Endodermal cell (in vitro differentiated cells): ENCODE results near the gene PDK2. TPM values are rescaled to one million over a fixed set of nuclear protein-coding genes. Genes with fewer than 3 reads are reported as not detected.

Experiments used
- DNase-seq: peaks from one replicate; pipeline ENCODE4 v3.0.0-alpha.2; 2017
- H3K27ac ChIP-seq: 2 replicates; pipeline ENCODE4 v1.5.1; 2013; ENCODE audit warnings: mild to moderate bottlenecking, low read depth, low read length, moderate library complexity
- H3K27me3 ChIP-seq: 2 replicates; pipeline ENCODE4 v1.6.1; 2013; ENCODE audit warnings: mild to moderate bottlenecking, low read length, moderate library complexity; ENCODE audit not compliant: insufficient read depth, control insufficient read depth, poor library complexity, severe bottlenecking
- H3K36me3 ChIP-seq: 2 replicates; pipeline ENCODE4 v1.7.0; 2013; ENCODE audit warnings: mild to moderate bottlenecking, low read length, moderate library complexity; ENCODE audit not compliant: control insufficient read depth, insufficient read depth
- H3K4me1 ChIP-seq: one replicate; pipeline ENCODE4 v1.7.0; 2013; ENCODE audit warnings: low read length; ENCODE audit not compliant: control insufficient read depth, insufficient read depth
- H3K4me3 ChIP-seq: 2 replicates; pipeline ENCODE4 v1.5.1; 2013; ENCODE audit warnings: mild to moderate bottlenecking, low read length, moderate library complexity
- H3K9ac ChIP-seq: 2 replicates; pipeline ENCODE4 v1.6.1; 2013; ENCODE audit warnings: mild to moderate bottlenecking, low read length, moderate library complexity; ENCODE audit not compliant: poor library complexity, severe bottlenecking; ENCODE audit errors: extremely low read depth
- H3K9me3 ChIP-seq: 2 replicates; pipeline ENCODE4 v1.6.1; 2013; ENCODE audit warnings: mild to moderate bottlenecking, low read length, moderate library complexity; ENCODE audit not compliant: control insufficient read depth
- H3K27ac Mint-ChIP-seq: 2 replicates; pipeline ENCODE4 v1.8.0; 2020; ENCODE audit warnings: mixed read lengths
- H3K27me3 Mint-ChIP-seq: 2 replicates; pipeline ENCODE4 v1.8.0; 2021; ENCODE audit warnings: mild to moderate bottlenecking, mixed read lengths; ENCODE audit not compliant: insufficient read depth
- H3K36me3 Mint-ChIP-seq: 2 replicates; pipeline ENCODE4 v1.8.0; 2020; ENCODE audit warnings: low read depth, mixed read lengths
- H3K4me1 Mint-ChIP-seq: 2 replicates; pipeline ENCODE4 v1.8.0; 2020; ENCODE audit warnings: mixed read lengths
- H3K4me3 Mint-ChIP-seq: 2 replicates; pipeline ENCODE4 v1.8.0; 2020; ENCODE audit warnings: mild to moderate bottlenecking, moderate library complexity, mixed read lengths
- H3K9me3 Mint-ChIP-seq: 2 replicates; pipeline ENCODE4 v1.8.0; 2020; ENCODE audit warnings: mild to moderate bottlenecking, mixed read lengths
- WGBS, 2 experiments: methylation state at CpG; one replicate each; pipeline versions ENCODE4 v1.1.5 to v1.1.7; 2013; ENCODE audit warnings: missing lambda C conversion rate in 2 of 2, mixed read lengths in 1 of 2; ENCODE audit not compliant: insufficient coverage in 1 of 2, insufficient read length in 1 of 2; 5-methylcytosine and 5-hydroxymethylcytosine counted together
- total RNA-seq, 2 donors: library from RNA; stranded (reverse); fragmentation: NEBNext Ultra II Directional in 1 of 2; extraction: Animal tissue kit (Norgen Biotek cat#: 25700) in 1 of 2; gene quantifications; 2 replicates in 1 of 2; 3 replicates in 1 of 2; pipeline ENCODE4 v1.2.1, GENCODE V29; 2021
- TF ChIP-seq, protein P1 (sequence below): fragments of 200-600 bp; sonication (generic); conservative IDR thresholded peaks from 2 replicates; pipeline ENCODE4 v1.5.0; 2021; ENCODE audit warnings: antibody characterized with exemption, mild to moderate bottlenecking

PDK2 gene
- total RNA-seq, 2 donors from 2014 or later = 23.0 to 24.2 TPM

DNA sequence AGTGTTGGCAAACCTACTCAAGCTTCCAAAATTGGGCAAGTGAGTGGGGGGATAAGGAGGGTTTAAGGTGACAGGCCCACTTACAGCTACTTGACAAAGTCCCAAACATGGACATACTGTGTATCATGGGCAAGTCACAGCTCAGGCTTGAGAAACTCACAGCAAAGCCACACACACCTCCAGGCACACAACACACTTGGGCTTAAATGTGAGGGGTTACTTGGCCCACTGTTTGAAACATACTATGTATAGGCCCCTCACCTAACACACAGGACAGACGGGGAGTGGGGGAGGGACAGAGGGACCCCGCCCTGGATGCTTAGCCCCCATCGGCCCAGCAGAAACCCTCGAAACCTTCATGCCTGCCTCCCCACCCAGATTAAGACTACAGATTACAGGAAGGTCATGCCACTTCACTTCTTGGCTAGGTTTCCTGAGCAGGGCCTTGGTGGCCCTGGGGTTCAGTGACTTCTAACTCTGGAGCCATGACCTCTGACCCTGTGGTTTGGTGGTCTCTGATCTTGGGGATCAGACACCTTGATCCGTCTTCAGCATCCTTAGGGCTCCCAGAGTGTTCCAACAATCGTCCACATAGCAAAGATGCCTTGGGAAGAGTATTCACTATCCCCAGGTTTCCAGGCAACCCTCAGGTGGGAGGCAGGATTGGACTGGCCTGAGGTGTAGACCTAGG, 37.1 kb downstream of the PDK2 start:
- Histone ChIP-seq H3K4me3 (no peak overlapping the region), H3K9me3 (no peaks in the 10 kb centered on the region), H3K36me3 (peaks cover 19% of the 10 kb centered on the region), H3K9ac (no peak overlapping the region), H3K4me1 (no peaks in the 10 kb centered on the region), H3K27ac (no peak overlapping the region), H3K27me3 (no peaks in the 10 kb centered on the region)
- Mint-ChIP-seq H3K9me3 (no peaks in the 10 kb centered on the region), H3K27ac (peak overlapping the region; percentile 21), H3K4me1 (peaks cover 25% of the 10 kb centered on the region), H3K4me3 (no peak overlapping the region), H3K36me3 (peaks cover 12% of the 10 kb centered on the region), H3K27me3 (peaks cover 32% of the 10 kb centered on the region)
- 93 to 95% methylated on average over 2 to 6 of the region's 6 CpGs for WGBS, 2 experiments
- no peak for DNase-seq
- TF ChIP-seq, protein P1, sequence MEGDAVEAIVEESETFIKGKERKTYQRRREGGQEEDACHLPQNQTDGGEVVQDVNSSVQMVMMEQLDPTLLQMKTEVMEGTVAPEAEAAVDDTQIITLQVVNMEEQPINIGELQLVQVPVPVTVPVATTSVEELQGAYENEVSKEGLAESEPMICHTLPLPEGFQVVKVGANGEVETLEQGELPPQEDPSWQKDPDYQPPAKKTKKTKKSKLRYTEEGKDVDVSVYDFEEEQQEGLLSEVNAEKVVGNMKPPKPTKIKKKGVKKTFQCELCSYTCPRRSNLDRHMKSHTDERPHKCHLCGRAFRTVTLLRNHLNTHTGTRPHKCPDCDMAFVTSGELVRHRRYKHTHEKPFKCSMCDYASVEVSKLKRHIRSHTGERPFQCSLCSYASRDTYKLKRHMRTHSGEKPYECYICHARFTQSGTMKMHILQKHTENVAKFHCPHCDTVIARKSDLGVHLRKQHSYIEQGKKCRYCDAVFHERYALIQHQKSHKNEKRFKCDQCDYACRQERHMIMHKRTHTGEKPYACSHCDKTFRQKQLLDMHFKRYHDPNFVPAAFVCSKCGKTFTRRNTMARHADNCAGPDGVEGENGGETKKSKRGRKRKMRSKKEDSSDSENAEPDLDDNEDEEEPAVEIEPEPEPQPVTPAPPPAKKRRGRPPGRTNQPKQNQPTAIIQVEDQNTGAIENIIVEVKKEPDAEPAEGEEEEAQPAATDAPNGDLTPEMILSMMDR = no peak

DNA sequence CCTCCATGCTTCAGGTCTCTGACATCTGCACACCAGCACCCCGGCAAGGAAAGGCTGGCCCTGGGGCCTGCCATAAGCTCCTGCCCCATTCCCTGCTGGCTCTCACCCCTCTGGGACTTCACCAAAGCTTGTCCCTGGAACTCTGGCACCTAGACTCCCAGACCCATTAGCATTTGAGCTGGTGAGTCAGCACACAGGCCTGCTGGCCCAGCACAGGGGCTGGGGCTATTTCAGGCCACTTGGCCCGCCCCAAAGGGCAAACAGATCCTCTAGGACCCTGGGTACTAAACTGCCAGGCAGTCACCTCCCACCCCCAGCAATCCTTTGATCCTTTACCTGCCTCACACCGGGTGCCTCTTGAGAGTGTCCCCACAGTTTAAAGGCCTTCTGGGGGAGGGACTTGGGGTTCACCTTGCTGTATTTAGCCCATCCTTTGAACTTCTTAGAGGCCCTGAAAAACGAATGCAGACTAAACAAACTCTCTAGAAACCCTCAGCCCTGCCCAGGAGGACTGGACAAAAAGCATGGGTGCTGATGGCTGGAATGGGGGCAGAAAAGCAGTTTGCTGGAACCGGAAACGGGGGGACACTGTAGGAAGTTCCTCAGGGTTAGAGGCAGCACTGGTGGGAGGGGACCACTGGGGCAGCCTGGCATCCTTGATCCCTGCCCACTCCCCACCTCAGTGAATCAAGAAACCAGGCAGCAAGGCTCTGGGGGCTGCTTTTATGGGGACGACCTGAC, 38.0 kb downstream of the PDK2 start:
- TF ChIP-seq, protein P1 = no peak
- Mint-ChIP-seq H3K4me3 (no peak overlapping the region), H3K9me3 (no peaks in the 10 kb centered on the region), H3K27ac (peak overlapping the region; percentile 21), H3K27me3 (peaks cover 28% of the 10 kb centered on the region), H3K36me3 (peaks cover 20% of the 10 kb centered on the region), H3K4me1 (peaks cover 18% of the 10 kb centered on the region)
- Histone ChIP-seq H3K4me1 (no peaks in the 10 kb centered on the region), H3K27ac (no peak overlapping the region), H3K27me3 (no peaks in the 10 kb centered on the region), H3K4me3 (no peak overlapping the region), H3K9ac (no peak overlapping the region), H3K9me3 (no peaks in the 10 kb centered on the region), H3K36me3 (peaks cover 28% of the 10 kb centered on the region)
- 14 to 60% methylated on average over 1 to 6 of the region's 7 CpGs for WGBS, 2 experiments
- peak; percentile 89 for DNase-seq

DNA sequence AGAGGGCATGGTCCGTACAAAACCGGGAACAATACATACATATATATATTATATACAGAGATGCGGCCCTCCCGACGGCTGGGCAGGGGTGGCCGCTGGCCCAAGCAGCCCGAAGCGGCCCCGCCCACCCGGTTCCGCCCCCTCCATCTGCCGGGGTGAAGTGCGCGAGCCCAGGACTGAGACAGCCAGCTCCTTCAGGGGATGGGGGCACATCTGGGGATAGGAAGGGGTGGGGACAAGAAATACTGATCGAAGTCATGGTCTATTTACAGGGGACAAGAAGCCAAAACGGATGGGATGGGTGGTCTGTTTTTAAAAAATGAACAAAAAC, 38.6 kb downstream of the PDK2 start:
- H3K4me3 Mint-ChIP-seq = no peak overlapping the region
- H3K27me3 Mint-ChIP-seq = peaks cover 25% of the 10 kb centered on the region
- 48 to 49% methylated on average over 10 to 14 of the region's 16 CpGs for WGBS, 2 experiments
- Histone ChIP-seq H3K4me3 (no peak overlapping the region), H3K4me1 (no peaks in the 10 kb centered on the region), H3K9ac (no peak overlapping the region), H3K9me3 (no peaks in the 10 kb centered on the region), H3K27me3 (no peaks in the 10 kb centered on the region), H3K36me3 (peaks cover 34% of the 10 kb centered on the region), H3K27ac (no peak overlapping the region)
- H3K9me3 Mint-ChIP-seq = no peaks in the 10 kb centered on the region
- DNase-seq = peak; percentile 74
- peaks cover 14% of the 10 kb centered on the region for H3K4me1 Mint-ChIP-seq
- TF ChIP-seq, protein P1 = no peak
- H3K27ac Mint-ChIP-seq = no peak overlapping the region
- H3K36me3 Mint-ChIP-seq = peaks cover 26% of the 10 kb centered on the region
